GM18867 (cell line): Measurements from ENCODE around the gene IL27RA.
"Not testable (repeated sequence)": the region's sequence is repeated elsewhere in the genome, so short reads cannot be mapped to it uniquely, and the experiment has no call there.

Experiments
- ATAC-seq: cut with Tn5 transposase; IDR thresholded peaks from one replicate; pipeline ENCODE4 v1.9.1; 2021; ENCODE audit warnings: mild to moderate bottlenecking, moderate library complexity; ENCODE audit not compliant: unreplicated experiment

The IL27RA gene

DNA sequence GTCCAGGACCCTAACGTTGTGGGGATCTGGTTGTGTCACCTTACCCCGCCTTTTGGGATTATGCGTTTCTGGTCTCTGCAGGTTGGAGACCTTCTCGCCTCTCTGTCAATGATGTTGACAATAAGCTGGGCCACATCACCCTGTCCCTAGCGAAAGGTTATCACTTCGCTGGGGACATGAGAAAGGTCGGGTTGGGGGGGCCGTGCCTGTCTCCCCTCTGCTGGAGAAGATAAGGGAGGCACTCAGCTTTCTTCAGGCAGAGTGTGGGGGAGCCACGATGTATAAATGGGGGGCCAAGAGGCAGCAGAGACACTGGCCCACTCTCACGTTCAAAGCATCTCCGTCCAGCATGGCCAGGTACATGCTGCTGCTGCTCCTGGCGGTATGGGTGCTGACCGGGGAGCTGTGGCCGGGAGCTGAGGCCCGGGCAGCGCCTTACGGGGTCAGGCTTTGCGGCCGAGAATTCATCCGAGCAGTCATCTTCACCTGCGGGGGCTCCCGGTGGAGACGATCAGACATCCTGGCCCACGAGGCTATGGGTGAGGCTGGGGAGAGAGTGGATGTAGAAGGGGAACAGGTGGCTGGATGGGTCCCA is 3.6 kb upstream of the IL27RA start, which contains the start of gene RLN3:
TSS of gene RLN3 (plus strand) at position 293 of the 595 bp plus-strand sequence. CDS start at position 350, 57 bp downstream.
- no peak for ATAC-seq

DNA sequence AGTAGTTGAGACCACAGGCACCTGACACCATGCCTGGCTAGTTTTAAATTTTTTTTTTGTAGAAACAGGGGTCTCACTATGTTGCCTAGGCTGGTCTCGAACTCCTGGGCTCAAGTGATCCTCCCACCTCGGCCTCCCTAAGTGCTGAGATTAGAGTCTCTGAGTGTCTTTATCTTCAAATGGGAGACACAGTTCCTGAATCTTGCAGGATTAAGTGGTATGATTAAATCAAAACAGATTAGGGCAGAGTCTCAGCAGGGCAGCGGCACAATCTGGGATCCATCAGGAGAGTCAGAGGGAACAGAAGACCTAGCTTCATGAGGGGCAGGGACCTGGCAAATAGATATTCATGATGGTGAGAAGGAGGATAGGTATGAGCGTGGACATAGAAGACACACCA is 2.7 kb upstream of the IL27RA start:
- ATAC-seq: no peak

GRCh38 chr19:14030997-14031718 is 404 bp upstream of the IL27RA start:
- ATAC-seq: no peak

DNA sequence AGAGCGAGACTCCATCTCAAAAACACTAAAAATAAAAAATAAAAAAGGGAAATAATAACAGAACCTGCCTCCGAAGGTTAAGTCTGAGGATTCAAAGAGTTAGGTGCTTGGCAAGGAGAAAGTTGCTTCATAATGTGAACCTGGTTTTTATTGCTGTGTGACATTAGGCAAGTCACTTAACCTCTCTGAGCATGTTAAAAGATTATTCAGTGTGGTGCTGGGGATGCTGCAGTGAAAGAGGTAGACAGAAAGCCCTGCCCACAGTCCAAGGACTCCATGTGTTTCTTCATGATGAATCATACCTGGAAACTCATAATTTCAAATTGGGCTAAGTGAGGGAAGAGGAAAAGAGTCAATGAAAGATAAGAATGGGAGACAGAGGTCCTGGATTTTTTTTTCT is 2.4 kb downstream of the IL27RA start:
- no peak for ATAC-seq

- ATAC-seq: not testable (repeated sequence)
Measured at GRCh38 chr19:14035159-14035558, 3.6 kb downstream of the IL27RA start.

GRCh38 chr19:14035706-14036105 is 4.1 kb downstream of the IL27RA start:
- ATAC-seq: no peak

- no peak for ATAC-seq
Measured at GRCh38 chr19:14039181-14039580, 7.6 kb downstream of the IL27RA start.

DNA sequence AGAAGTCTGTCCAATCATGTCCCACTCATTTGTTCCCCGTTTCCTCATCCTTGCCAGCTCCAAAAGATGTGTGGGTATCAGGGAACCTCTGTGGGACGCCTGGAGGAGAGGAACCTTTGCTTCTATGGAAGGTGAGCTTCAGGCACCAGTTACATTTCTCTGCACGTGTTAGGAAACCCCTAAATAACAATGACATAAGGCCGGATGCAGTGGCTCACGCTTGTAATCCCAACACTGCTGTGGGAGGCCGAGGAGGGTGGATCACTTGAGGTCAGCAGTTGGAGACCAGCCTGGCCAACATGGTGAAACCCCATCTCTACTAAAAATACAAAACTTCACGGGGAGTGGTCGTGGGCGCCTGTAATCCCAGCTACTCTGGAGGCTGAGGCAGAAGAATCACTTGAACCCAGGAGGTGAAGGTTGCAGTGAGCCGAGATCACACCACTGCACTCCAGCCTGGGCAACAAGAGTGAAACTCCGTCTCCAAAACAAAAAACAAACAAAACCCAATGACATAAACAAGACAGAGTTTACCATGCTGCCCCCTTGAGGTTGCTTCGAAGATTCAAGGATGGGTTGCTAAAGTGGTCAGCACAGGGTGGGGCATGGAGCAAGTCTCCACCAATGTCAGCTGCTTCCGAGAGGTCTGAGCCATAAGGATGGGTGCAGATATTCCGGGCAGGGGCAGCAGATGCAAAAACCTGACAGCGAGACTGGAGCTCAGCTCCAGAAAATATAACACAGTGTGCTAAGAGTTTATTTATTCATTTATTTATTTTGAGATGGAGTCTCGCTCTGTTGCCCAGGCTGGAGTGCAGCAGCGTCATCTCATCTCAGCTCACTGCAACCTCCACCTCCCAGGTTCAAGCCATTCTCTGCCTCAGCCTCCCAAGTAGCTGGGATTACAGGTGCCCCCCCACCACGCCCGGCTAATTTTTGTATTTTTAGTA is 11.4 kb downstream of the IL27RA start:
- ATAC-seq: not testable (repeated sequence)

- ATAC-seq: not testable (repeated sequence)
Measured at GRCh38 chr19:14047866-14048265, 16.3 kb downstream of the IL27RA start.

- ATAC-seq: no peak
Measured at GRCh38 chr19:14048443-14049153, 17.0 kb downstream of the IL27RA start.

DNA sequence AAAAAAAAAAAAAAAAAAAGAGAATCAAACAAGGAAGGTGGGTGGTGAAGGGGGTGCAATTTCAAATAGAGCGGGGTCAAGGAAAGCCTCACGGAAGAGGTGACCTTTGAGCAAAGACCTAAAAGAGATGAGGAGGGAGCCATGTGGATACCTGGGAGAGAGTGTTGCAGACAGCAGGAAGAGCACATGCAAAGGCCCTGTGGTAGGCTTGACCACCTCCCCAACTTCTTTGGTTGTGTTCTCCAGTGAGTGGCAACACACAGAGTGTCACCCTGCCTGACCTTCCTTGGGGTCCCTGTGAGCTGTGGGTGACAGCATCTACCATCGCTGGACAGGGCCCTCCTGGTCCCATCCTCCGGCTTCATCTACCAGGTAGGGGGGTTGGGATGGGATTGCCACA is 18.9 kb downstream of the IL27RA start:
- ATAC-seq: no peak

GRCh38 chr19:14050961-14051360 is 19.4 kb downstream of the IL27RA start:
- not testable (repeated sequence) for ATAC-seq

GRCh38 chr19:14051980-14052379 is 20.4 kb downstream of the IL27RA start:
- ATAC-seq: no peak

GRCh38 chr19:14052470-14052869 is 20.9 kb downstream of the IL27RA start:
- no peak for ATAC-seq

GRCh38 chr19:14053032-14053431 is 21.5 kb downstream of the IL27RA start:
- ATAC-seq: no peak

DNA sequence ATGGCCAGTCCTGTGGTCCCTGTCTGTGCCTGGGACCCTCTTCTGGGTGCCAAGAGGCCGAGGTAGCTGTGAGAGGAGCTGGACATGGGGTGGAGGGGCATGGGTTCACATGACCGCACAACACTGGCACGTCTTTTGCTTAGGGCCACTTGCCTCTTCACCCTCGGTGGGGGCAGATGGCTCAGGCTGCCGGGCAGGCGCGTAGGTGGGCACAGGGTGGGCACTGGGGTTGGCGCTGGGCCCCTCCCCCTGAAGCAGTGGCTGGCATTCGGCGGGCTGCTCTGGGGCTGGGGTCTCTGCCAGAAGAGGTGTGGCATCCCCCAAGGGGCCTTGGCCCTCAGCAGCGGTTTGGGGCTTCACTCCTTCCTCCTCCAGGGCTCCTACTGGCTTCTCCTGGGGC is 21.9 kb downstream of the IL27RA start:
- no peak for ATAC-seq

GRCh38 chr19:14054099-14054498 is 22.5 kb downstream of the IL27RA start:
- ATAC-seq: no peak

GRCh38 chr19:14054721-14055120 is 23.2 kb downstream of the IL27RA start:
- no peak for ATAC-seq

DNA sequence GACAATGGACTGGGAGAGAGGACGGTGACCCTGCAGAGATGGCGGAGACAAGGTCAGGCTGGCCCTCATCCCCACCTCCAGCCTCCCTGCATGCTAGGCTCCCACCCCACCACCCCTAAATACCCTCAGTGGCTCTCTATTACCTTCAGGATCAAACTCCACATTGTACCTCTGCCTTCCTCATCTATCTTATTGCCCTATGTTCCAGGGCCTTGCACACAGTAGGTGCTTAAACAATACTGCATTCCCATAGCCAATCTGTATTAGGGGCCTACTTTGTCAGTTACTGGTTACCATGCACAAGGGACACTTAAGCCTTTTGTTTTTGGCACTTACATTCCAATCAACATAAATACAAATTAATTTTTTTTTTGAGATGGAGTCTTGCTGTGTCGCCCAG is 23.8 kb downstream of the IL27RA start:
- no peak for ATAC-seq

DNA sequence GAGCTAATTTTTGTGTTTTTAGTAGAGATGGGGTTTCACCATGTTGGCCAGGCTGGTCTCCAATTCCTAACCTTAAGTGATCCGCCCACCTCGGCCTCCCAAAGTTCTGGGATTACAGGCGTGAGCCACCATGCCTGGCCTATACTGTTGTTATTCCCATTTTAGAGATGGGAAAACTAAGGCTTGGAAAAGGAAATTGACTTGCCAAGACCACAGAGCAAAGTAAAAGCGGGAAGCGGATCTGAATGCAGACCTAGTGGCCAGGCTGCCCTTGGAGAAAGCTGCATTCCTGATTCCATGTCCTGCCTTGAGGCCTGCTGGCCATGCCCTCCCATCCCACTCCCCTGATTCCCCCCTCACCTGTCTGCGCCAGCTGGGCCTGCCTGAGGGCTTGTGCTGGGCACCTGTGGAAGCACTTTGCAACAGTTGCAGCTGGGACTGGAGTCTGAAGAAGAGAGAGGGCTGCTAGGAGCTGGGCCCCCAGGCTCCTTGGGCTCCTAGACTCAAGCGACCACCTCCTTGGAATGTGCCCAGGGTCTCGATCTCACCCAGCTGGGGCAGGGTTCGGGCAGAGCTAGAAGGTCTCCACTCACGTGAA is 24.6 kb downstream of the IL27RA start:
- no peak for ATAC-seq
